ENCODE data around the gene AARS1. TPM values are rescaled to one million over a fixed set of nuclear protein-coding genes. Genes with fewer than 3 reads are reported as not detected.
"Not testable (repeated sequence)": the region's sequence is repeated elsewhere in the genome, so short reads cannot be mapped to it uniquely, and the experiment has no call there.

AARS1 gene
- total and polyA plus RNA-seq, 2 experiments from 2014 or later: 73.8 to 79.5 TPM

DNA sequence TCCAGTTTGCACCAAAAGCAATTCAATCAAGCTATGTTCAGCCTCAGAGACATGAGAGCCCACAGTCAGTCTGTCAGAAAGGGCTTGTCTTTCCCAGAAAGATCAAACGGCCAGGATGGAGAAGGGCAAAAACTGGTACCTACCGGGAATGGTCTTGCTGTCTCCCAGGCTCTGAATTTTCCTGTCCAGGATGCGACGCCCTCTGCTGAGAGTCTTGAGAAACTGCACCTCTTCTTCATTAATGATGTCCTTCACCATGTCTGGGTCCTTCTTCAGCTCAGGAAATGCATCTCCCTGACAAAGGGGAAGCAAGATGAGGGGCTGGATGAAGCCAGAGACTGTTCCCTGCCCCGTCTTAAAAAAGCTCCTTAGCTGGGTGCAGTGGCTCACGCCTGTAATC is 21.8 kb downstream of the AARS1 start:
- Histone ChIP-seq H4K20me1 (ENCODE audit: insufficient read depth, poor library complexity, severe bottlenecking) (peaks cover 3% of the 10 kb centered on the region), H3K27me3 (no peaks in the 10 kb centered on the region), H3K9me2 (replicated peaks; ENCODE audit: insufficient read depth) (no peaks in the 10 kb centered on the region), H3K4me3 (no peak overlapping the region), H3K27ac (no peak overlapping the region), H3K4me2 (no peak overlapping the region), H3K4me1 (ENCODE audit: insufficient read depth) (no peaks in the 10 kb centered on the region), H2AFZ (no peak overlapping the region), H3K79me2 (peaks cover 15% of the 10 kb centered on the region), H3K9me3 (ENCODE audit: low read depth) (no peaks in the 10 kb centered on the region), H3K36me3 (replicated peaks; ENCODE audit: insufficient read depth, low read depth) (no peaks in the 10 kb centered on the region)
- WGBS (ENCODE audit: low lambda C conversion rate, missing lambda C conversion rate): 64% methylated on average over 6 of the region's 6 CpGs
- TF ChIP-seq EZH2 (IDR thresholded peaks at IDR 0.05; ENCODE audit: borderline replicate concordance): no peak
- TF ChIP-seq, protein P1, sequence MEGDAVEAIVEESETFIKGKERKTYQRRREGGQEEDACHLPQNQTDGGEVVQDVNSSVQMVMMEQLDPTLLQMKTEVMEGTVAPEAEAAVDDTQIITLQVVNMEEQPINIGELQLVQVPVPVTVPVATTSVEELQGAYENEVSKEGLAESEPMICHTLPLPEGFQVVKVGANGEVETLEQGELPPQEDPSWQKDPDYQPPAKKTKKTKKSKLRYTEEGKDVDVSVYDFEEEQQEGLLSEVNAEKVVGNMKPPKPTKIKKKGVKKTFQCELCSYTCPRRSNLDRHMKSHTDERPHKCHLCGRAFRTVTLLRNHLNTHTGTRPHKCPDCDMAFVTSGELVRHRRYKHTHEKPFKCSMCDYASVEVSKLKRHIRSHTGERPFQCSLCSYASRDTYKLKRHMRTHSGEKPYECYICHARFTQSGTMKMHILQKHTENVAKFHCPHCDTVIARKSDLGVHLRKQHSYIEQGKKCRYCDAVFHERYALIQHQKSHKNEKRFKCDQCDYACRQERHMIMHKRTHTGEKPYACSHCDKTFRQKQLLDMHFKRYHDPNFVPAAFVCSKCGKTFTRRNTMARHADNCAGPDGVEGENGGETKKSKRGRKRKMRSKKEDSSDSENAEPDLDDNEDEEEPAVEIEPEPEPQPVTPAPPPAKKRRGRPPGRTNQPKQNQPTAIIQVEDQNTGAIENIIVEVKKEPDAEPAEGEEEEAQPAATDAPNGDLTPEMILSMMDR (IDR thresholded peaks at IDR 0.05; ENCODE audit: poor library complexity): peak; percentile 42
- peak; percentile 53 for DNase-seq (ENCODE audit: low spot score)

DNA sequence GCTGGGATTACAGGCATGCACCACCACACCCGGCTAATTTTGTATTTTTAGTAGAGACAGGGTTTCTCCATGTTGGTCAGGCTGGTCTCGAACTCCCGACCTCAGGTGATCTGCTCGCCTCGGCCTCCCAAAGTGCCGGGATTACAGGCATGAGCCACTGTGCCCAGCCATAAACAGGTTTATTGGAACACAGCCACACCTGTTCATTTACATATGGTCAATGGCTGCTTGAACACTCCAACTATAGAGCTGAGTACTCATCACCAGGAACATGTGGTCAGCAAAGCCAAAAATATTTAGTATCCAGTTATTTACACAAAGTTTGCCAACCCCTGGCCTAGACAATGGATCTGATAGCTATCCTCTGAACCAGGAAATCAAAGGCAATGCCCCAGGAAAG is 29.4 kb downstream of the AARS1 start:
- H3K4me3 ChIP-seq; H2AFZ ChIP-seq; H4K20me1 ChIP-seq (ENCODE audit: insufficient read depth, poor library complexity, severe bottlenecking); H3K4me2 ChIP-seq; H3K79me2 ChIP-seq; DNase-seq (ENCODE audit: low spot score); H3K9me2 ChIP-seq (replicated peaks; ENCODE audit: insufficient read depth); H3K36me3 ChIP-seq (replicated peaks; ENCODE audit: insufficient read depth, low read depth); H3K27ac ChIP-seq; H3K9me3 ChIP-seq (ENCODE audit: low read depth); H3K4me1 ChIP-seq (ENCODE audit: insufficient read depth); H3K27me3 ChIP-seq: not testable (repeated sequence)
- 96% methylated on average over 6 of the region's 6 CpGs for WGBS (ENCODE audit: low lambda C conversion rate, missing lambda C conversion rate)

DNA sequence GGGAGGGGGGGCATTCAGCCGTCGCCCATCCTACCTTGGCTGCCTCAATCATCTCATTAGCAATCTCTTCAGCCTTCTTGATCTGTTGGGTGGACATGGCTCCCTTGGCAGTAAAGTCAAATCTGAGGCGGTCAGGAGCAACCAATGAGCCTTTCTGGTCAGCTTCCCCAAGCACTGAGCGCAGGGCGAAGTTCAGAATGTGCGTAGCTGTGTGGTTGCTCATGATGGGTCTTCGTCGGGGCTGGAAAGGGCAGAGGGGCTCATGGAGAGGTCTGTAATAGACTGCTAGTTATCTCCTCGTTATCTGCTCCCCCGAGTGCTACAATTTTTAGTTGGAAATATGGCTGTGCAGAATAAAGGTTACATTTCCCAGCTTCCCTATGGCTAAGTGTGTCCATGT is 30.4 kb downstream of the AARS1 start:
- Histone ChIP-seq H4K20me1 (ENCODE audit: insufficient read depth, poor library complexity, severe bottlenecking) (peaks cover 3% of the 10 kb centered on the region), H3K4me1 (ENCODE audit: insufficient read depth) (no peaks in the 10 kb centered on the region), H3K4me2 (no peak overlapping the region), H3K9me3 (ENCODE audit: low read depth) (no peaks in the 10 kb centered on the region), H3K4me3 (no peak overlapping the region), H3K27ac (no peak overlapping the region), H3K27me3 (no peaks in the 10 kb centered on the region), H3K79me2 (peaks cover 2% of the 10 kb centered on the region), H3K9me2 (replicated peaks; ENCODE audit: insufficient read depth) (no peaks in the 10 kb centered on the region), H3K36me3 (replicated peaks; ENCODE audit: insufficient read depth, low read depth) (no peaks in the 10 kb centered on the region), H2AFZ (no peak overlapping the region)
- DNase-seq (ENCODE audit: low spot score): no peak
- TF ChIP-seq EZH2 (IDR thresholded peaks at IDR 0.05; ENCODE audit: borderline replicate concordance) (no peak), EZH2phosphoT487 (IDR thresholded peaks at IDR 0.05; ENCODE audit: low read depth, severe bottlenecking, unreplicated experiment) (no peak)
- TF ChIP-seq, protein P1 (IDR thresholded peaks at IDR 0.05; ENCODE audit: poor library complexity): no peak
- WGBS (ENCODE audit: low lambda C conversion rate, missing lambda C conversion rate): over 99% methylated on average over 10 of the region's 10 CpGs

DNA sequence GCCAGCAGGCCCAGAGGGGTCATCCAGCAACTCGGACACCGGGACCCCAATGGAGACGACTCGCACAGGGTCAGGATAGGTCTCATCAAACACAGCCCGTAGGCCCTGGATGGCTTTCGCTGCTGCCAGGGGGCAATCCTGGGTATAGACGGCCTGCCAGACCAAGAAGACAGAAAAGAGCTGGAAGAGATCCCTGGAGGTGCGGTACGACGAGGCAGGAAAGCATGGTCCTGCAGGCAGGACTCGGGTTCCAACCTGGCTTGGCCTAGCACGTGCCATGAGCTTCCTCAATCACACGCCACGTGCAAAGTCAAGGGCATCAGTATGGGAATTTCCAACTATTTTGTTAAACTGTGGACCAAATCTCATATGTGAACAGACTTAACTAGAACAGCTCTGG is 31.2 kb downstream of the AARS1 start:
- no peak for DNase-seq (ENCODE audit: low spot score)
- 96% methylated on average over 14 of the region's 14 CpGs for WGBS (ENCODE audit: low lambda C conversion rate, missing lambda C conversion rate)
- peaks cover 3% of the 10 kb centered on the region for H4K20me1 ChIP-seq (ENCODE audit: insufficient read depth, poor library complexity, severe bottlenecking)
- no peak overlapping the region for H3K4me3 ChIP-seq
- H3K9me2 ChIP-seq (replicated peaks; ENCODE audit: insufficient read depth): no peaks in the 10 kb centered on the region
- H3K27ac ChIP-seq: no peak overlapping the region
- TF ChIP-seq, protein P1 (IDR thresholded peaks at IDR 0.05; ENCODE audit: poor library complexity): no peak
- TF ChIP-seq EZH2 (IDR thresholded peaks at IDR 0.05; ENCODE audit: borderline replicate concordance) (no peak), EZH2phosphoT487 (IDR thresholded peaks at IDR 0.05; ENCODE audit: low read depth, severe bottlenecking, unreplicated experiment) (no peak)
- no peak overlapping the region for H3K4me2 ChIP-seq
- H3K79me2 ChIP-seq: peaks cover 2% of the 10 kb centered on the region
- H2AFZ ChIP-seq: no peak overlapping the region
- H3K27me3 ChIP-seq: no peaks in the 10 kb centered on the region
- no peaks in the 10 kb centered on the region for H3K9me3 ChIP-seq (ENCODE audit: low read depth)
- no peaks in the 10 kb centered on the region for H3K4me1 ChIP-seq (ENCODE audit: insufficient read depth)
- no peaks in the 10 kb centered on the region for H3K36me3 ChIP-seq (replicated peaks; ENCODE audit: insufficient read depth, low read depth)

Data from hepatocyte (in vitro differentiated cells).